Activated naive CD4-positive, alpha-beta T cell treated with anti-CD3 and anti-CD28 coated beads for 36 hours (primary cell): ENCODE measurements around the gene PLXND1. TPM values are rescaled to one million over a fixed set of nuclear protein-coding genes. Genes with fewer than 3 reads are reported as not detected.

Experiments used
- CTCF ChIA-PET: fragments of 350-600 bp; sonication (Branson Sonifier 250); formaldehyde crosslinking; loops from one replicate; lab custom pipeline; 2021; ENCODE audit warnings: antibody characterized with exemption; lab: Charles Lee
- DNase-seq: peaks from one replicate; pipeline ENCODE4 v3.0.0-alpha.2; 2020
- H3K27ac Mint-ChIP-seq: one replicate; pipeline ENCODE4 v1.8.0; 2021; ENCODE audit warnings: mild to moderate bottlenecking, mixed read lengths
- H3K27me3 Mint-ChIP-seq: one replicate; pipeline ENCODE4 v1.8.0; 2021; ENCODE audit warnings: low read depth, mixed read lengths
- H3K36me3 Mint-ChIP-seq: one replicate; pipeline ENCODE4 v1.8.0; 2021; ENCODE audit warnings: low read depth, mixed read lengths
- H3K4me1 Mint-ChIP-seq: one replicate; pipeline ENCODE4 v1.8.0; 2021; ENCODE audit warnings: low read depth, mixed read lengths
- H3K4me3 Mint-ChIP-seq: one replicate; pipeline ENCODE4 v1.8.0; 2021; ENCODE audit warnings: mild to moderate bottlenecking, moderate library complexity, mixed read lengths
- H3K9me3 Mint-ChIP-seq: one replicate; pipeline ENCODE4 v1.8.0; 2021; ENCODE audit warnings: mixed read lengths
- intact Hi-C: fragments of 100-400 bp; cut with micrococcal nuclease; formaldehyde crosslinking; loops from one replicate; pipeline ENCODE4 v1.15.1; 2023
- total RNA-seq, 2 experiments: library from RNA; stranded (reverse); gene quantifications; one replicate each; pipeline ENCODE4 v1.2.3, GENCODE V29; 2021

PLXND1 gene
- total RNA-seq, 2 experiments from 2014 or later: 5.1 to 6.2 TPM

- no peak for DNase-seq
- Mint-ChIP-seq H3K36me3 (no peaks in the 10 kb centered on the region), H3K27me3 (no peaks in the 10 kb centered on the region), H3K9me3 (no peaks in the 10 kb centered on the region), H3K4me3 (no peak overlapping the region), H3K4me1 (peaks cover 21% of the 10 kb centered on the region), H3K27ac (no peak overlapping the region)
- intact Hi-C loops: no loop called here
- CTCF ChIA-PET: interaction anchor here (1.1 kb wide), 1 partner anchor 85 kb away, joined by 3 read pairs; no protein-coding TSS in a partner anchor
Observed at GRCh38 chr3:129575233-129575996, 31.1 kb downstream of the PLXND1 start.

- H3K27ac Mint-ChIP-seq: no peak overlapping the region
- H3K36me3 Mint-ChIP-seq: no peaks in the 10 kb centered on the region
- H3K4me1 Mint-ChIP-seq: peaks cover 21% of the 10 kb centered on the region
- no peaks in the 10 kb centered on the region for H3K27me3 Mint-ChIP-seq
- CTCF ChIA-PET: no interaction called here
- no peak overlapping the region for H3K4me3 Mint-ChIP-seq
- intact Hi-C loops: no loop called here
- H3K9me3 Mint-ChIP-seq: no peaks in the 10 kb centered on the region
- DNase-seq: no peak
Observed at GRCh38 chr3:129574206-129574605, 32.3 kb downstream of the PLXND1 start.

GRCh38 chr3:129573493-129573892 lies 33.0 kb downstream of the PLXND1 start:
- Mint-ChIP-seq H3K4me3 (no peak overlapping the region), H3K36me3 (no peaks in the 10 kb centered on the region), H3K4me1 (peaks cover 21% of the 10 kb centered on the region), H3K27me3 (no peaks in the 10 kb centered on the region), H3K27ac (no peak overlapping the region), H3K9me3 (no peaks in the 10 kb centered on the region)
- CTCF ChIA-PET: no interaction called here
- intact Hi-C loops: no loop called here
- no peak for DNase-seq

DNA sequence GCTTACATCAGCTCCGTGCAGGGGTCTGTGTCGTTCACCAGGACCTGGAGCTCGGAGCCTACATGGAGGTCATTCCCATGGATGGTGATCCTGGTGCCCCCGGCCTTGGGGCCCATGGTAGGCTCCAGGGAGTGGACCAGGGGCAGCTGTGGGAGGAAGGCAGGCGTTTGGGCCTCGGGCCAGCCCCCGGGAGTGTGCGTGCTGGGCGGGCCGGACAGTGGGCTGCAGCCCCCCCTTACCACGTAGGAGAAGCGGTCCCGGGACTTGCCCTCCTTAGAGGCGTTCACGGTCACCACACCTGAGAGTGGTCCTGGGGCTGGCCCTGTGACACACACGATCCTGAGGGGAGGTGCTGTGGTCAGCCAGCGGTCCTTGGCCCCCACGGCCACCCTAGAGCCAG lies 33.9 kb downstream of the PLXND1 start:
- no peak overlapping the region for H3K27ac Mint-ChIP-seq
- no peaks in the 10 kb centered on the region for H3K27me3 Mint-ChIP-seq
- H3K36me3 Mint-ChIP-seq: no peaks in the 10 kb centered on the region

DNA sequence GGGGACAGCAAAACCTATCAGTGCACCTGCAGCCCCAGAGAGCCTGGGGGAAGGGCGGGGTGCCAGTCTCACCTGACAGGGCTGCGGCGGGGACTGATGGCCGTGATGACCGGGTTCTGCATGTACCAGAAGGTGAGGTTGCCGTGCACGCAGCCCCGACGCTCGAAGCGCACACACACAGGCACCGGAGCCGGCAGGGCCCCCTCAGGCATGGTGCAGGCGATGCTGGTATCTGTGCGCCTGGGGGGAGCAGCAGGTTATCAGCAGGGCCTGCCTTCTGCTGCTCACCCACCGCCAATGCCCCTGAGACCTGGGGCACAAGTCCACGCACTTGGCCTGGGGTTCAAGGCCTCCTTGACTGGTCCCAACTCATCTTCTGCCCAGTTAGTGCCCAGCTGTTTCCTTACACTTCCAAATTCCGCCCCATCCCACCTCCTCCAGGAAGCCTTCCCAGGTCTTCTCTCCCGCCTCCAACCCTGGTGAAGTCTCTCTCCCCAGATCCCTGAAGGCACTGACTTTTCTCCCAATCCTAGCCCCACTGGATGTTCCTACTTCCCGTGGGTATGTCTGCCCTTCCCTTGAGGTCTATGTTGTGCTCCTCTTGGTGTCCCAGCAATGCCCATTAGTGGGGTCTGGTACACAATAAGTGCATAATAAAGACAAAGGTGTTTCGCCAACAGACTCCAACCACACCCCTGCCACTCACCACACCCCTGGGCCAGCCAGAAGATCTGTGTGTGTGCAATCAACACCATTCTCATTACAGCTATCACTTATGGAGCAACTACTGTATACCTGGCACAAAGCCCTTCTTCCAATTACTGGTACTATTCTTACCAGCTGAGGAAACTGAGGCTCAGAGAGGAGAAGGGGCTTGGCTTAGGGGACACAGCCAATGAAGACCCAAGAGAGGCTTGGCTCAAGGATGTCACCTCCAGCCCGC lies 34.6 kb downstream of the PLXND1 start:
- no peak for DNase-seq
- Mint-ChIP-seq H3K36me3 (no peaks in the 10 kb centered on the region), H3K4me1 (peaks cover 14% of the 10 kb centered on the region), H3K4me3 (no peak overlapping the region), H3K27ac (no peak overlapping the region), H3K9me3 (no peaks in the 10 kb centered on the region), H3K27me3 (no peaks in the 10 kb centered on the region)
- CTCF ChIA-PET: no interaction called here
- intact Hi-C loops: no loop called here

More for the DNA sequence above, 33.9 kb downstream of the PLXND1 start:
- CTCF ChIA-PET: no interaction called here
- Mint-ChIP-seq H3K4me1 (peaks cover 17% of the 10 kb centered on the region), H3K9me3 (no peaks in the 10 kb centered on the region), H3K4me3 (no peak overlapping the region)
- no peak for DNase-seq
- intact Hi-C loops: no loop called here

GRCh38 chr3:129569856-129570255 lies 36.6 kb downstream of the PLXND1 start:
- Mint-ChIP-seq H3K27me3 (no peaks in the 10 kb centered on the region), H3K36me3 (no peaks in the 10 kb centered on the region), H3K4me1 (no peaks in the 10 kb centered on the region), H3K9me3 (no peaks in the 10 kb centered on the region), H3K4me3 (no peak overlapping the region), H3K27ac (no peak overlapping the region)
- CTCF ChIA-PET: no interaction called here
- intact Hi-C loops: no loop called here
- DNase-seq: no peak

GRCh38 chr3:129567939-129568338 lies 38.5 kb downstream of the PLXND1 start:
- H3K4me3 Mint-ChIP-seq: no peak overlapping the region
- H3K27ac Mint-ChIP-seq: no peak overlapping the region
- no peaks in the 10 kb centered on the region for H3K36me3 Mint-ChIP-seq
- no peaks in the 10 kb centered on the region for H3K4me1 Mint-ChIP-seq
- H3K9me3 Mint-ChIP-seq: no peaks in the 10 kb centered on the region
- intact Hi-C loops: no loop called here
- no peak for DNase-seq
- CTCF ChIA-PET: no interaction called here
- H3K27me3 Mint-ChIP-seq: no peaks in the 10 kb centered on the region

GRCh38 chr3:129567176-129567705 lies 39.2 kb downstream of the PLXND1 start:
- DNase-seq: no peak
- Mint-ChIP-seq H3K27me3 (no peaks in the 10 kb centered on the region), H3K36me3 (no peaks in the 10 kb centered on the region), H3K9me3 (no peaks in the 10 kb centered on the region), H3K27ac (no peak overlapping the region), H3K4me1 (no peaks in the 10 kb centered on the region), H3K4me3 (no peak overlapping the region)
- CTCF ChIA-PET: interaction anchor here (0.6 to 0.7 kb wide), 2 partner anchors 31 to 57 kb away, joined by 3 read pairs; no protein-coding TSS in a partner anchor
- intact Hi-C loops: no loop called here

DNA sequence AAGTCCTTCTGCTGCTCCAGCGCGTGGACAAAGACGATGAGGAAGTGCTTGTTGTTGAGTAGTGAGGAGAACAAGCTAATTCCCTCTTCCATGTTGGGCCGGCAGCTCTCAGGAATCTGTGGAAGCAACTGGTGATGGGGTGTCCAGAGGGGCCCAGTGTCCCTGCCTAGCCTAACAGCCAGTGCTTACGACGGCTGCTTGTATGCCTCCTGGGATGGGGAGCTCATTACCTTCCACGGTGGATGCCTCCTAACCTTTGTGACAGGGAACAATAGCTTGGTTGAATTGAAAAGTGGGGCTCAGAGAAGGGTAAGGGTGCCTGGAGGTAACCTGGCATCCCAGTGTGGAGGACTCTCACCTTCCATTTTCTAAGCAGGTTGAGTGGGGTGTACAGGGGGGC lies 40.6 kb downstream of the PLXND1 start:
- no peaks in the 10 kb centered on the region for H3K36me3 Mint-ChIP-seq
- no peaks in the 10 kb centered on the region for H3K9me3 Mint-ChIP-seq
- no peak overlapping the region for H3K4me3 Mint-ChIP-seq
- intact Hi-C loops: no loop called here
- DNase-seq: no peak
- CTCF ChIA-PET: no interaction called here
- no peaks in the 10 kb centered on the region for H3K27me3 Mint-ChIP-seq
- H3K4me1 Mint-ChIP-seq: no peaks in the 10 kb centered on the region
- H3K27ac Mint-ChIP-seq: no peak overlapping the region

DNA sequence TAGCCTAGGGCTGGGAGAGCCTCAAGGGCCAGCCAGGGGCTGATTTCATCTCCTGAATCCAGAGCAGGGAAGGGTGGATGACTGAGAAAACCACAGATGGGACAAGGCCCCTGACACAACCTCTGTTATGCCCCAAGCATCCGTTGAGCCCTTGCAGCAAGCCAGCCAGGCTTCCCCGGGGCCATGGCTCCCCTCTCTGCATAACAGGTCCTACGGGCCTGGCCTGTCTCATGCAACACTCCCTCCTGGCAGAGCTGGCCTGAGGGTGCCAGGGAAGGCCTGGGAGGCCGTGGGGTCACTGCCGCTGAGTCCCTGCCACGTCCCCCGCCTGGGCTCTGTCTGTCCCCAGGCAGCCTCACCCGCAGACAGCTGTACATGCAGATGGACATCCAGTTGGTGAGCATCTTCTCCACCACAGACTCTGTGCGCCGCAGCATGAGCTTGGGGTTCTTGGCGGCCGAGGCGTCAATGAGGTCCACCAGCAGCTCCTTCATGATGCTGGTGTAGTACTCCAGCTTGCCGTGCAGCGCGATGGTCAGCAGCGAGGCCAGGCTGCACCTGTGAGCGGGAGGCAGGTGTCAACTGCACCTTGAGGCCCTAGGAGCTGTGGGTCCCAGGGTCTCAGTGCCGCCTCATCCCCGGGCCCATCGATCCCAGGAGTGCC lies 41.4 kb downstream of the PLXND1 start:
- Mint-ChIP-seq H3K27me3 (no peaks in the 10 kb centered on the region), H3K36me3 (no peaks in the 10 kb centered on the region), H3K4me1 (no peaks in the 10 kb centered on the region), H3K9me3 (no peaks in the 10 kb centered on the region), H3K27ac (no peak overlapping the region), H3K4me3 (no peak overlapping the region)
- intact Hi-C loops: no loop called here
- DNase-seq: no peak
- CTCF ChIA-PET: no interaction called here

DNA sequence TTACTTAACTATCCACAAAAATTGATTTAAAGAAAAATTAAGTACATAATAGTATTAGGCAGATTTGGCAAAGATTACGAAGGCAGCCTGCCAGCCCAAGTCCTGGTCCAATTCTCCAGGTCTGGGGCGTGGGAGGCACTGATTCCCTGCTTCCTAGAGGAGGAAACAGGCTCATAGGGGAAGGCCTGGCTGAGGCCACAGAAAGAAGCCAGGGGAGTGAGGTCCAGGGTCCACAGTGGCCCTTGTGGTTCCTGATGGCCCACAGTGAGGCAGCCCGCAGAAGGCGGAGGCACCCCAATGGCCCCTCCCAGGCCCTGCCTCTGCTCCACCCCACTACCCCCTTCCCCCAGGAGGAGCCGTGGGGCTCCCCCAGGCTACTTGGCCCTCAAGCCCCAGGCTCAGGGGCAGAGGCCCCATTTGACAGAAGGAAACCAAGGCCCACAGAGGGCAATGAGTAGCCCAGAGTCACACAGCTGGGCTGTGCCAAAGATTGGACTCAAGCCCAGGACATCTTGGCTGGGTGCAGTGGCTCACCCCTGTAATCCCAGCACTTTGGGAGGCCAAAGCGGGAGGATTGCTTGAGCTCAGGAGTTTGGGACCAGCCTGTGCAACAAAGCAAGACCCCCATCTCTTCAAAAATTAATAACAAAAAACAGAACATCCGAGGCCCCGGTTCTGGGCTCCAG lies 42.5 kb downstream of the PLXND1 start:
- H3K27me3 Mint-ChIP-seq: no peaks in the 10 kb centered on the region
- no peak for DNase-seq
- no peaks in the 10 kb centered on the region for H3K9me3 Mint-ChIP-seq
- no peak overlapping the region for H3K4me3 Mint-ChIP-seq
- intact Hi-C loops: no loop called here
- CTCF ChIA-PET: no interaction called here
- no peak overlapping the region for H3K27ac Mint-ChIP-seq
- H3K4me1 Mint-ChIP-seq: no peaks in the 10 kb centered on the region
- H3K36me3 Mint-ChIP-seq: no peaks in the 10 kb centered on the region

DNA sequence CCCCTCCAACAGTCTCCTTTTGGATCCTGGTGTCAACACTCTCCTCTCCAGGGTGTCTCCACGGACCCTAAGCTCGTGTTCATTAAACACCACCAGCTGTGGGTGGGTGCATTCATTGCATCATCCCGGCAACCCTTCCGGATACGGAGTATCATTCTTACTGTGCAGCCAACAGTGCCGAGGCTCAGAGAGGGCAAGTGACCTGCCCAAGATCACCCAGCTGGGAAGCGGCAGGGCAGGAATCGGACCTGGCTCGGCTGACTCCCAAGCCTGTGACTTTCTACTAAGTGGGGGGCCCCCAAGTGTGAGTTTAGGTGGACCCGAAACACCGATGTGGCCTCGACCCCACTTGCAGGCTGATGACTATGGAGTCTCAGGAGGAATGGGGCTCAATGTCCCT lies 43.1 kb downstream of the PLXND1 start:
- Mint-ChIP-seq H3K4me3 (no peak overlapping the region), H3K9me3 (no peaks in the 10 kb centered on the region), H3K4me1 (no peaks in the 10 kb centered on the region), H3K27ac (no peak overlapping the region), H3K36me3 (no peaks in the 10 kb centered on the region), H3K27me3 (no peaks in the 10 kb centered on the region)
- DNase-seq: no peak
- CTCF ChIA-PET: no interaction called here
- intact Hi-C loops: no loop called here
